ENCODE data around the gene GPD2.
"Not testable (repeated sequence)": the region's sequence is repeated elsewhere in the genome, so short reads cannot be mapped to it uniquely, and the experiment has no call there.

The GPD2 gene

DNA sequence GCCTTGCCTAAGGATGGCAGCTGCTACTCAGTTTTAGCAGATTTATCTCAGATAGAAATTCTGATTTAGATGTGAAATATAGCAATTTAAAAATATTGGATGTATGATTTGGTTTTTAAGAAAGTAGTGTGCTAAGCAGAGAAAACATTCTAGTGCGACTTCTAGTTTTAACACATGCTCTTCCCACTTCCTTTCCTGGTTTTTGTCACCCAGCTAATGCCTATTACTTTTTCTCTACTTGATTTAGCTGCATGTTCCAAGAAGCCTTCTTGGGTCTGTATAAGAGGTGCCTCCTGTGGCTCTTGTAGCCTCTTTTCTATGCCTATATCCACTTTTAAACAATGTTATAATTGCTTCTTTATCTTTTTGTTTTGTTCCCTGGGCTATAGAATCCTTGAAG, 53.0 kb downstream of the GPD2 start:
- no peak overlapping the region for H3K27ac ChIP-seq (ENCODE audit: low read depth, low read length)
- no peaks in the 10 kb centered on the region for H3K9me3 ChIP-seq (ENCODE audit: control insufficient read depth in 5 of 5, low read length in 5 of 5)
- no peaks in the 10 kb centered on the region for H3K4me1 ChIP-seq (ENCODE audit: control insufficient read depth in 5 of 5, insufficient read depth in 5 of 5, low read length in 5 of 5)
- no peak overlapping the region for H3K9ac ChIP-seq (ENCODE audit: low read length in 5 of 5)
- no peak overlapping the region for H3K4me3 ChIP-seq (ENCODE audit: low read depth in 1 of 5, low read length in 5 of 5)
- H3K36me3 ChIP-seq (ENCODE audit: control insufficient read depth in 5 of 5, insufficient read depth in 5 of 5, low read length in 5 of 5) = no peaks in the 10 kb centered on the region
- H3K27me3 ChIP-seq (ENCODE audit: control insufficient read depth in 5 of 5, insufficient read depth in 4 of 5, low read length in 5 of 5) = no peaks in the 10 kb centered on the region

DNA sequence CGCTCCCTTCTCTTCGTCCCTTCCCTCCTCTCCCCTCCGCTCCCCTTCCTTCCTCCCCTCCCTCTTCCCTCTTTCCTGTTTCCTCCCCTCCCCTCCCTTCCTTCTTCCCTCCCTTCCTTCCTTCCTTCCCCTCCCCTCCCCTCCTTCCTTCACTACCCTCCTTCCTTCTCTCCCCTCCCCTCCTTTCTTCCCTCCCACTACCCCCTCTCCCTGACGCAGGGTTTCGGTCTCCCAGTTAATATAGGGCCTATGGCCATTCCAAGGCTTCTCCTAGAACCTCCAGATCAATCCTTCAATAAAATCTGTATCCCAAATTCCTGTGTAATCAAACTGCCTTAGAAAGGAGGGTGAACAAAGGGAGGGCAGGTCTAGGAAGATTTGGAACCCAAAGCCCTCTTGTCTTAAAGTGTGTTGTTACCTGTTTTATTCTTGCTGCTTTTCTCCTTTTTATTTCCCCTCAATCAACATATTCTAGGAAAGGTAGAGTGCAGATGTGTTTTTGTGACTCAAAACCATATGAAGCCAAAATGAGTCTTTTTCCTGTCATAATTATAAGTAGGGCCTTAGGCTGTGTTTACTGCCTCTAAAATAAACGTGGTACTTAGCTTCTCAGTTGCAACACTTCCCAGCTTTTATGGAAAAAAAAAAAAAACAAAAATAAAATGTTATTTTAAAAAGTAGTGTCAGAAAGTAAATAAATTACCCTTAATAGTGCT, 53.7 kb downstream of the GPD2 start:
- no peaks in the 10 kb centered on the region for H3K36me3 ChIP-seq (ENCODE audit: control insufficient read depth in 5 of 5, insufficient read depth in 5 of 5, low read length in 5 of 5)
- H3K9ac ChIP-seq (ENCODE audit: low read length in 5 of 5) = no peak overlapping the region
- no peak overlapping the region for H3K4me3 ChIP-seq (ENCODE audit: low read depth in 1 of 5, low read length in 5 of 5)
- H3K9me3 ChIP-seq (ENCODE audit: control insufficient read depth in 5 of 5, low read length in 5 of 5) = no peaks in the 10 kb centered on the region
- H3K4me1 ChIP-seq (ENCODE audit: control insufficient read depth in 5 of 5, insufficient read depth in 5 of 5, low read length in 5 of 5) = no peaks in the 10 kb centered on the region
- H3K27me3 ChIP-seq (ENCODE audit: control insufficient read depth in 5 of 5, insufficient read depth in 4 of 5, low read length in 5 of 5) = no peaks in the 10 kb centered on the region
- no peak overlapping the region for H3K27ac ChIP-seq (ENCODE audit: low read depth, low read length)

DNA sequence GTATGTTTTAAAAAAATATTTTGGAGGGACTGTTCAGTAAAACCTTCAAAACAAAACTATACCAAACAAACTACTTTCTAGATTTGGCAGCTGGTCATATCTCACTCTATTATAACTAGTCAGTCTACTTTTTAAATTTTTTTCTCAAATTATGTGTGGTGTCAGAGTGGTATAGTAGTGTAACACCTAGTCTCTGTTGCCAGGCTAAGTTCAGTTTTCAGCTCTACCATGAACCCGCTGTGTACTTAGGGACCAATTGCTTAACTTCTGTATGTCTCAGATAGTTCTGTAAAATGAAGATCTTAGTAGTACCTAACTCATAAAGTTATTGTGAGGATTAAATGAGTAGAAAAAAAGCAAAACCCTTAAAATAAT, 54.3 kb downstream of the GPD2 start:
- Histone ChIP-seq H3K4me3 (ENCODE audit: low read depth in 1 of 5, low read length in 5 of 5) (no peak overlapping the region), H3K4me1 (ENCODE audit: control insufficient read depth in 5 of 5, insufficient read depth in 5 of 5, low read length in 5 of 5) (no peaks in the 10 kb centered on the region), H3K36me3 (ENCODE audit: control insufficient read depth in 5 of 5, insufficient read depth in 5 of 5, low read length in 5 of 5) (no peaks in the 10 kb centered on the region), H3K27me3 (ENCODE audit: control insufficient read depth in 5 of 5, insufficient read depth in 4 of 5, low read length in 5 of 5) (no peaks in the 10 kb centered on the region), H3K27ac (ENCODE audit: low read depth, low read length) (no peak overlapping the region), H3K9ac (ENCODE audit: low read length in 5 of 5) (no peak overlapping the region), H3K9me3 (ENCODE audit: control insufficient read depth in 5 of 5, low read length in 5 of 5) (no peaks in the 10 kb centered on the region)

DNA sequence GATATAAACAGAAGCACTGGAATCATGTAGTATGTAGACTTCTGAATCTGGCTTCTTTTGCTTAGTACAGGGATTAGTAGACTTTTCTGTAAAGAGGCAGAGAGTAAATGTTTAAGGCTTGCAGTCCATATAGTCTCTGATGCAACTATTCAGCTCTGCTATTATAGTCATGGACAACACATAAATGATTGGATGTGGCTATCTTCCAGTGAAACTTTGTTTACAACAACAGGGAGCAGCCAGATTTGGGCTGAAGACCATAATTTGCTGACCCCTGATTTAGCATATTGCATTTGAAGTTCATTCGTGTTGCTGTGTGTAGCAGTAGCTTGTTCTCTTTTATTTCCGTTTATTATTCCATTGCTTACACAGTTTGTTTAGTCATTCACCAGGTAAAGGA, 55.0 kb downstream of the GPD2 start:
- Histone ChIP-seq H3K9me3 (ENCODE audit: control insufficient read depth in 5 of 5, low read length in 5 of 5) (no peaks in the 10 kb centered on the region), H3K36me3 (ENCODE audit: control insufficient read depth in 5 of 5, insufficient read depth in 5 of 5, low read length in 5 of 5) (no peaks in the 10 kb centered on the region), H3K4me1 (ENCODE audit: control insufficient read depth in 5 of 5, insufficient read depth in 5 of 5, low read length in 5 of 5) (no peaks in the 10 kb centered on the region), H3K27me3 (ENCODE audit: control insufficient read depth in 5 of 5, insufficient read depth in 4 of 5, low read length in 5 of 5) (no peaks in the 10 kb centered on the region), H3K4me3 (ENCODE audit: low read depth in 1 of 5, low read length in 5 of 5) (no peak overlapping the region), H3K9ac (ENCODE audit: low read length in 5 of 5) (no peak overlapping the region), H3K27ac (ENCODE audit: low read depth, low read length) (no peak overlapping the region)

DNA sequence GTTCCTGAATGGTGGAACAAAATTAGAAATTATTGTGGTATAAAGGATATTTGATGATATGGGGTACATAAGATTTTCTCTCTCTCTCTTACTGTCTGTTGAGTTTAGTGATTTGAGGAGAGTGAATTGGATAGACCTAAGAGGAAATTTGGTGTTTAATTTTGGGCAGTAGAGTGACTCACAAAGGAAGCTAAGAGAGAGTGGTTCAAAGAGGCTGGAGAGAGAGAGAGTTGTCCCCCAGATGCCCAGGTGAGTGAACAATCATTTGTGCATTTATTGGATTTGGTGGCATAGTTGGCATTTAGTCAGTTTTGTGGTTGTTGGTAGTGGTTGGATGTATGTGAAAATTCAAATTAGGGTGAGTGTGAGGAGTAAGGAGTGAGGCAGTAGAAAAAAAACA, 56.8 kb downstream of the GPD2 start:
- Histone ChIP-seq H3K9ac (ENCODE audit: low read length in 5 of 5) (no peak overlapping the region), H3K4me3 (ENCODE audit: low read depth in 1 of 5, low read length in 5 of 5) (no peak overlapping the region), H3K4me1 (ENCODE audit: control insufficient read depth in 5 of 5, insufficient read depth in 5 of 5, low read length in 5 of 5) (no peaks in the 10 kb centered on the region), H3K27ac (ENCODE audit: low read depth, low read length) (no peak overlapping the region), H3K36me3 (ENCODE audit: control insufficient read depth in 5 of 5, insufficient read depth in 5 of 5, low read length in 5 of 5) (peaks cover 0 to 3% (median 0%) of the 10 kb centered on the region in 5 donors), H3K27me3 (ENCODE audit: control insufficient read depth in 5 of 5, insufficient read depth in 4 of 5, low read length in 5 of 5) (no peaks in the 10 kb centered on the region), H3K9me3 (ENCODE audit: control insufficient read depth in 5 of 5, low read length in 5 of 5) (no peaks in the 10 kb centered on the region)

DNA sequence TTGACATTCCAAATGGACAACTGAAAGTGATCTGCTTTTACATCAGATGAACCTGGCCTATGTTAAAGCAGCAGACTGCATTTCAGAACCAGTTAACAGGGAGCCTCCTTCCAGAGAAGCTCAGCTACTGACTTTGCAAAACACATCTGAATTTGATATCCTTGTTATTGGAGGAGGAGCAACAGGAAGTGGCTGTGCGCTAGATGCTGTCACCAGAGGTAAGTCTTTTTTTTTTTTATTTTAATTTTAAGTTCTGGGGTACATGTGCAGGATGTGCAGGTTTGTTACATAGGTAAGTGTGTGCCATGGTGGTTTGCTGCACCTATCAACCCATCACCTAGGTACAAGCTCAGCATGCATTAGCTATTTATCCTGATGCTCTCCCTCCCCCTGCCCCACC, 59.8 kb downstream of the GPD2 start:
- not testable (repeated sequence) for H3K4me1 ChIP-seq (ENCODE audit: control insufficient read depth in 5 of 5, insufficient read depth in 5 of 5, low read length in 5 of 5); H3K27me3 ChIP-seq (ENCODE audit: control insufficient read depth in 5 of 5, insufficient read depth in 4 of 5, low read length in 5 of 5)

DNA sequence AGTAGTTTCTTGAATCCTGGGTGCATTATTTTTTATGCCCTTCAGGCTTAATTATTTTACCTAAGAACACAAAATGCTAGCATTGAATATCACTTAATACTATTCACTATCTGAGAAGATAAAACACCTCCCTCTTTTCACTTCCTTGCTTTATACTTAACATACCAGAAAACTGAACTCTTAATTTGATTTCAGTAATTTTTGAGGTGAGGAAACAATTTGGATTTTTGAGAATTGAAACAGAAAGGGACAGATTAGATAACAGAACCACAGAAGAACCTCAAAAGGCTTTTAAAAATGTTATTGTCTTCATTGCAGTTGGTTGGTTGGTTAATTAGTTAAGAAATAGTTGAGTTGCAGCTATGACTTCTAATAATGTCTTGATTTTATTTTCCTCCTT, 69.5 kb downstream of the GPD2 start:
- H3K4me1 ChIP-seq (ENCODE audit: control insufficient read depth in 5 of 5, insufficient read depth in 5 of 5, low read length in 5 of 5) = no peaks in the 10 kb centered on the region
- H3K27ac ChIP-seq (ENCODE audit: low read depth, low read length) = no peak overlapping the region
- no peak overlapping the region for H3K4me3 ChIP-seq (ENCODE audit: low read depth in 1 of 5, low read length in 5 of 5)
- no peaks in the 10 kb centered on the region for H3K27me3 ChIP-seq (ENCODE audit: control insufficient read depth in 5 of 5, insufficient read depth in 4 of 5, low read length in 5 of 5)
- H3K9me3 ChIP-seq (ENCODE audit: control insufficient read depth in 5 of 5, low read length in 5 of 5) = no peaks in the 10 kb centered on the region
- no peak overlapping the region for H3K9ac ChIP-seq (ENCODE audit: low read length in 5 of 5)
- H3K36me3 ChIP-seq (ENCODE audit: control insufficient read depth in 5 of 5, insufficient read depth in 5 of 5, low read length in 5 of 5) = peaks cover 0 to 4% (median 0%) of the 10 kb centered on the region in 5 donors

More for the DNA sequence above, 59.8 kb downstream of the GPD2 start:
- not testable (repeated sequence) for H3K9ac ChIP-seq (ENCODE audit: low read length in 5 of 5); H3K36me3 ChIP-seq (ENCODE audit: control insufficient read depth in 5 of 5, insufficient read depth in 5 of 5, low read length in 5 of 5); H3K27ac ChIP-seq (ENCODE audit: low read depth, low read length); H3K4me3 ChIP-seq (ENCODE audit: low read depth in 1 of 5, low read length in 5 of 5); H3K9me3 ChIP-seq (ENCODE audit: control insufficient read depth in 5 of 5, low read length in 5 of 5)

DNA sequence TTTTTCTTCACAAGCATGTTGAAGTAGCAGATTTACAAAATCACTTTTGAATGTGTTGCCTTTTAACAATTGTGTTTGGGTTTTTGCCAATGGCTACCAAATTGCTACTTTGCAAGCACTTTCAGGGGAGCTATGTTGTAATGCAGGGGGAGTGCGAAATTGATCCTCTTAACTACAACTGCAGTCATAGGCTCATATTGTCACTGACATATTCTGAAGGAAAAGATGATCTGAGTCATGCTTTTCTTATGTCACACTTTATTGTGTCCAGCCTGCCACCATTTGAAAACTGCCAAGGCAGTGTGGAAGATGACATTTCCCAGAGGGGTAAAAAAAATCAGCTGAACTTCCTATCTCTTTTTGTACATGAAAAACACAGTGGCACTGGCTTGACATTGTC, 74.9 kb downstream of the GPD2 start:
- Histone ChIP-seq H3K4me3 (ENCODE audit: low read depth in 1 of 5, low read length in 5 of 5) (no peak overlapping the region), H3K27ac (ENCODE audit: low read depth, low read length) (no peak overlapping the region), H3K9me3 (ENCODE audit: control insufficient read depth in 5 of 5, low read length in 5 of 5) (no peaks in the 10 kb centered on the region), H3K4me1 (ENCODE audit: control insufficient read depth in 5 of 5, insufficient read depth in 5 of 5, low read length in 5 of 5) (no peaks in the 10 kb centered on the region), H3K9ac (ENCODE audit: low read length in 5 of 5) (no peak overlapping the region), H3K27me3 (ENCODE audit: control insufficient read depth in 5 of 5, insufficient read depth in 4 of 5, low read length in 5 of 5) (no peaks in the 10 kb centered on the region), H3K36me3 (ENCODE audit: control insufficient read depth in 5 of 5, insufficient read depth in 5 of 5, low read length in 5 of 5) (peaks cover 10 to 36% (median 19%) of the 10 kb centered on the region in 5 donors)

DNA sequence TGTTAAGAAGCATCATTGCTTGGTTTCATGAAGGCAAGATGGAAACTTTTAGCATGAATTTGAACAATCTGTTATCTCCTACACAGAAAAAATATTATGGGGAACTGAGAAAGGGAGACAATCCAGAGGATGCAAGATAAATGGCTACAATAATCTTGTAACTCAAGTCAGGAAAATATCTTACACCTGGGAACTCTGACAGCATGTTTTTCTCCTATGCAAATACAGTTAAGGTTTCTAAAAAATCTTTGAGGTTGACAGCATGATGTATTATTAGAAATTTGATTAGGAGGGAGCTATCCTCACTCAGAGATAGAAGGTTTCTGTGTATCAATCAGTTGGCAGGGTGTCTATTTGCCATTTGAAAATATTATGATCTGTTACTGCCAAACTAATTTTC, 75.6 kb downstream of the GPD2 start:
- no peak overlapping the region for H3K27ac ChIP-seq (ENCODE audit: low read depth, low read length)
- peaks cover 10 to 38% (median 21%) of the 10 kb centered on the region in 5 donors for H3K36me3 ChIP-seq (ENCODE audit: control insufficient read depth in 5 of 5, insufficient read depth in 5 of 5, low read length in 5 of 5)
- H3K27me3 ChIP-seq (ENCODE audit: control insufficient read depth in 5 of 5, insufficient read depth in 4 of 5, low read length in 5 of 5) = no peaks in the 10 kb centered on the region
- no peaks in the 10 kb centered on the region for H3K4me1 ChIP-seq (ENCODE audit: control insufficient read depth in 5 of 5, insufficient read depth in 5 of 5, low read length in 5 of 5)
- H3K4me3 ChIP-seq (ENCODE audit: low read depth in 1 of 5, low read length in 5 of 5) = no peak overlapping the region
- no peak overlapping the region for H3K9ac ChIP-seq (ENCODE audit: low read length in 5 of 5)
- no peaks in the 10 kb centered on the region for H3K9me3 ChIP-seq (ENCODE audit: control insufficient read depth in 5 of 5, low read length in 5 of 5)

DNA sequence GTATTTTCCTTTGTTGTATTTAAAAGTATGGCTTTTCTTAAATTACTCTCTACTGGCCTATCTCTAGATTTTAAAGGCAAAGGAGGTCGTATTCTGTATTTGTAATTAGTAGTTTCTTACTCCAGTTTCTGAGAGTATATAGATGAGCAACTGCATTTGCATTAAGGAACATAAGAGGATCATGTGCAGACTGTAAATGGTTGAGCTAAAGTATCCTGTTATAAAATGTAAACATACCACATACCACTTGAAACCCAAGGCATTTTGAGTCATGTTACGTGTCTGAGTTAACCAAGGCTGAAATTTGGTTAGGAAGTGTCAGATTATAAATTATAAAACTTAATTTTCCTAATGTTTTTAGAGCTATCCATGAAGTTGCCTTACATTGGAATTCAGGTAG, 76.3 kb downstream of the GPD2 start:
- no peak overlapping the region for H3K27ac ChIP-seq (ENCODE audit: low read depth, low read length)
- H3K4me1 ChIP-seq (ENCODE audit: control insufficient read depth in 5 of 5, insufficient read depth in 5 of 5, low read length in 5 of 5) = no peaks in the 10 kb centered on the region
- no peak overlapping the region for H3K9ac ChIP-seq (ENCODE audit: low read length in 5 of 5)
- H3K36me3 ChIP-seq (ENCODE audit: control insufficient read depth in 5 of 5, insufficient read depth in 5 of 5, low read length in 5 of 5) = peaks cover 10 to 40% (median 21%) of the 10 kb centered on the region in 5 donors
- H3K4me3 ChIP-seq (ENCODE audit: low read depth in 1 of 5, low read length in 5 of 5) = no peak overlapping the region
- H3K27me3 ChIP-seq (ENCODE audit: control insufficient read depth in 5 of 5, insufficient read depth in 4 of 5, low read length in 5 of 5) = no peaks in the 10 kb centered on the region
- no peaks in the 10 kb centered on the region for H3K9me3 ChIP-seq (ENCODE audit: control insufficient read depth in 5 of 5, low read length in 5 of 5)
